Activated T-cell treated with anti-CD3 and anti-CD28 coated beads for 1 hour (primary cell): ENCODE measurements around the gene DTNB.

ENCODE experiments used
- DNase-seq: peaks from one replicate; pipeline ENCODE4 v3.0.0-alpha.2; 2020; ENCODE audit warnings: low read depth

DTNB gene

DNA sequence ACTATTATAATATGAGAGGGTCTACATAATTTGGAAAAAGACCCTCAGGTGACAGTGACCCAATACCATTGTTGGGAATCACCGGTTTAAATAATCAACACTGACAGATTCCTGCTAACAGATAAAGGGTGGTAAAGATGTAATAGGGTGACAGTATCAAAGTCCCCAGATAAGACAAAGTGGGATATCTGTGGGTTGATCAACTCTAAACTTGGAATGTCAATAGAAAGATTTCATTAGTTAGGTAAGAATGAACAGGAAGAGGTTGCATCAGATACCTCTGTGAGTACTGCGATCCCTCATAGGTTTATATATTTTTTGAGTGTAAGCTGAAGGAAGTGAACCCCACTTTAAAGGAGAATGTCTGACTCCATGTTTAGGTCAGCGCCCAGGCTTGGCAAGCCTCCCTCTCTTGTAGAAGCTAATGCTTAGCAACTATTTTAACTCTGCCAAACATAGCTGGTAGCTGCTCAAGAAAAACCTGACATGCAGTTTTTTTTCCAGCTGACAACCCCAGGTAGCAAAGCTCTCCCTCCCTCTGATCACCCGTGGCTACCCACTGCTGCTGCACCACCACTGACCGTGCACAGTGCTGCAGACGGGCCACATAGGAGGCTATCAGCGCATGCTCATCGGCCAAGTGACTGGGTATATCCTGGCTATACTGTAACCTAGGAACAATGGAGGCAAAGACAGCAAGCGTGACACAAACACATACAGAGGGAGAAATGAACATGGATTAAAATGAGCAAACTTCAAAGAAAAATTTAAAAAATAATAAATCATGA is 218.4 kb downstream of the DTNB start:
- DNase-seq = no peak

GRCh38 chr2:25453199-25453905 is 220.0 kb downstream of the DTNB start:
- DNase-seq = no peak

GRCh38 chr2:25448808-25449207 is 224.6 kb downstream of the DTNB start:
- DNase-seq = no peak

DNA sequence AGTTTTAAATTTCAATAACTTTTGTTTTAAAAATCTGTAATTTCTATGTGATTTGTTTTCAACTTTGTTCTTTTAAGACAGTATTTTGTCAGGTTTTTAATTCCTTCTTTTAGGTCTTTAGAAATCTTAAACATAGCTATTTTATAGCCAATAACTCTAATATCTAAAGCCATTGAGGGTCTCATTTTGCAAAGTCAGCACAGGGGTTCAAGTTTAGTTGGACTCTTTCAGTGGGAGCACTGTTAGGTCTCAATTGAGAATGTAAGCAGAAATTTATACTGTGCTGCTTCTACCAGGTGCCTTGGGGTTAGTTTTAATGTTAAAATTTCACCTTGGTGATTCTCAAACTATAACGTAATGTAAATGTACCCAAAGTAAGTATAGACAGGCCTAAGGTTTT is 226.4 kb downstream of the DTNB start:
- DNase-seq = no peak

DNA sequence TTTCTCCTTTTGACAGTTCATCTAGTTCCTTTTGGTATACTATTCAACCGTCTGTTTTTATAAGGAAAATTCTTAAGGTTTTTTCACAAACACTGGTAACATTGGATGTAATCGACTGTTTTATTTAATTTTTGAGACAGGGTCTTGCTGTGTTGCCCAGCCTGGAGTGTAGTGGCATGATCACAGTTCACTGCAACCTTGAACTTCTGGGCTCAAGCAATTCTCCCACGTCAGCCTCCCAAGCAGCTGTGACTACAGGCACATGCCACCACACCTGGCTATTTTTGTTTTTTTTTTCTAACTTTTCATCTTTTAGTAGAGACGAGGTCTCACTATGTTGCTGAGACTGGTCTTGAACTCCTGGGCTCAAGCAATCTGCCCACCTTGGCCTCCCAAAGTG is 227.3 kb downstream of the DTNB start:
- no peak for DNase-seq

GRCh38 chr2:25445464-25445863 is 227.9 kb downstream of the DTNB start:
- no peak for DNase-seq

- no peak for DNase-seq
Observed at GRCh38 chr2:25444608-25445270, 228.6 kb downstream of the DTNB start.

DNA sequence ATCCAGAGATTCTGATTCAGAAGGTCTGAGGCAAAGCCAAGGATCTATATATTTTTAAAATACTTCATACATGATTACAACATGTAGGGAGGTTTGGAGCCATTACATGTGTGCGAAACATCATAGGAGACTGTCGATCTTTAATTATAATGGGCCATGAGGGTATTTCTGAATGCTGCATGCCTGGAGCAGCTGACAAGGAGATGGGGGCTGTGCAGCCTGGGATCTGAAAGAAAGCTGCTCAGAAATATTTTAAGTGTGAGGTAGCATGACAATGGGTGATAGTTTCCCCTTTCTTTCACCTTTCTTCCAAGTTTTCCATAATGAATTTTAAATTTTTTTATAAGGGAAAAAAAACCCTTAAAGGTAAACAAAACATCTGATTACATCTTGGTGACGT is 229.6 kb downstream of the DTNB start:
- no peak for DNase-seq

DNA sequence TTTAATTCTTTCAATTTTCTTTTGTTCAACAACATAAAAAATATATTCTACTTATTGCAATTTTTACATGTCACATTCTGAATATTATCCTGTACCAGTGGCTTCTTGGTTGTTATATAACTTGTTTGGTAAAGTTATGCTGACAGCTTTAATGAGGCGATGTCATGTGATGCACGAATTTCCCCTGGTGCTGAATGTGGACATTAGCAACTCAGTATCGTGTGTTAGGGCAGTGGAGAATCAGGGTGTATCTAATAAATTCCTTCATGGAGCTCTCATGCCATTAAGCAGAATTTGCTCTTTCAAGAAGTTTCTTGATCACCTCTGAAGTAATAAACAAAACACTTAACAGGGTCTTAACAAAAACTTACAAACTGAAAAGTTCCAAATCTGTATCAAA is 232.0 kb downstream of the DTNB start:
- DNase-seq = no peak

GRCh38 chr2:25438793-25439192 is 234.6 kb downstream of the DTNB start:
- no peak for DNase-seq

GRCh38 chr2:25437881-25438662 is 235.3 kb downstream of the DTNB start:
- DNase-seq = no peak

- DNase-seq = no peak
Observed at GRCh38 chr2:25435421-25435820, 238.0 kb downstream of the DTNB start.

DNA sequence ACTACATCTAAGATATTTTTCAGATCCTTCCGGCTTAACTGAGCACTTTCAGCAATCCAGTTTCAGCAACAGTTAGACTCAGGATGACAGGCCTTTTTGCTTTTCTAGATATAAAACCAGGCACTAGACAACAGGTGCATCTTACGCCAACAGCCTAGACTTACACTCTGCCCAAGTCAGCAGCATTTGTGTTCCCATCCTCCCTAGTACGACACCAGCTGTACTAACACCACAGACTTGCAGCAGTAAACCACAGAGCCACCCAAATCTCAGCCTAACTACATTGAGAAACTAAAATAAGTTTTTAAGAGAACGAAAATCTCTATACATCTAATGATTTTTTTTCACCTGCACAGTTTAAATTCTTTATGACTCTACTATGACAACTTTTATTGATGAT is 241.8 kb downstream of the DTNB start:
- DNase-seq = no peak

- DNase-seq = no peak
Observed at GRCh38 chr2:25430556-25430955, 242.8 kb downstream of the DTNB start.

DNA sequence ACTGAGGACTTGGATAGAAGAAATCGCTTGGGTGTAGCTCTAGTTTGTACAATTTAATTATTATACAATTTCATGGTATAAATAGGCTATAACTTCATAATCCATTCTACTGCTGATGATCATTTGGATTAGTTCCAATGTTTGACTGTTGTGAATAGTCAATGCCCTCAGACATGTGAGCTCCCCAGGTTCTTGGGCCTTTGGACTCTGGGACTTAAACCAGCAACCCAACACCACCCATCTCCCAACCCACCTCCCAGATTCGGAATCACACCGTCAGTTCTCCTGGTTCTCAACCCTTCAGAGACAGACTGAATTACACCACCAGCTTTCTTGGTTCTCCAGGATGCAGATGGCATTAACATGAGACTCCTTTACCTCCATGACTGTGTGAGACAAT is 247.1 kb downstream of the DTNB start:
- DNase-seq = no peak

GRCh38 chr2:25424426-25425028 is 248.8 kb downstream of the DTNB start:
- DNase-seq = no peak

DNA sequence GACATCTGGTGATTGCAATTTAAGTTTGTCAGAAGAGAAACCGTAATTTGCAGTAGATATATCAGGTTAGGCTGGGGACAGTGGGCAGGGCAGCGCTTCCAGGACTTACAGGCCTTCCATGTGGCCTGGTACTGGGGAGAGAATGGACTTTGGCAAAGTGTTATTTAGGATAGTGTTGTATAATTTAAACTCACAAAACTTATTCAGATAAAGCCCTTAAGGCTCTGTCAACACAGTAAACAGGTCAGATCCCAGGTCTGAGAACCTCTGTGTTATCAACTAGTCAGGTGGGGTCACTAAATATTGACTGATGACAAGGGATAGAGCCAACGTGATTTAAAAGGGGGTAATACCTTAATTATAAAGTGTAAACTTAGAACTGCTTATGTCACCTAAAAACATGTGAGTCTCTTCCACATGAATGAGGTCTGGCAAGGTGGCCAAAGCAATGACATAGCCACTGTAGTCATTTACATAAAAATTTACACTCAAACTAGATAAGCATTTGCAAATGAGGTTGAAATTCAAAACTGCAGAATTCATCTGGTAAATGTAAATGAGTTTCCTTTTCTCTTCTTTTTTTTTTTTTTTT is 251.5 kb downstream of the DTNB start:
- DNase-seq = no peak

DNA sequence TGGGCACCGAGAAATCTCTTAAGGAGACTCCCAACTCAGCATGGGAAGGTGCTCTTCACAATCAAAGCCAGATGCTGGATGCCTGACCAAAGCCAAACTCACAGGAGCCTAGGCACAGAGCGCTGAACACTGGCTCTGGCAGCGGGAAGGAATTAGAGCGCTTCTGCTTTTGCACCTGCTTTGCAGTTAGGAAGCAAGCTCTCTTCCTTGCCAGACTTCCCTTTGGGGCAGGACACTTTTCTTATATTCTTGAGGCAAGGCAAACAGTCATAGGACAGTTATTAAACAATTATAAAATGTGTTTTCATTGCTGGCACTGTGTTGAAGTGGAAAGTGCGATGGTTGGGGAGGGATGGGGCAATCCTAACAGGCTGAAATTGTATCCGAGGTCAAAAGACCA is 252.1 kb downstream of the DTNB start:
- DNase-seq = no peak

GRCh38 chr2:25420820-25421237 is 252.5 kb downstream of the DTNB start:
- DNase-seq = no peak

- no peak for DNase-seq
Observed at GRCh38 chr2:25419678-25420242, 253.6 kb downstream of the DTNB start.
